Ovary (tissue), 10 donors: ENCODE measurements around the gene CADM4. TPM values are rescaled to one million over a fixed set of nuclear protein-coding genes. Genes with fewer than 3 reads are reported as not detected.
A peak's percentile ranks its signal among the peaks of the same experiment; 100 is the strongest.

Source experiments
- DNase-seq, 5 donors: peaks; one replicate each; pipeline ENCODE4 v3.0.0-alpha.2; 2019 to 2020
- H3K27ac ChIP-seq, 2 donors: fragments of 200-600 bp; one replicate each; pipeline versions ENCODE4 v1.5.1 to v1.8.0; 2019 to 2022
- H3K27me3 ChIP-seq: fragments of 200-600 bp; one replicate; pipeline ENCODE4 v1.8.0; 2022
- H3K36me3 ChIP-seq: fragments of 200-600 bp; sonication (generic); one replicate; pipeline ENCODE4 v1.5.1; 2019
- H3K4me1 ChIP-seq: one replicate; pipeline ENCODE4 v1.8.1; 2013; ENCODE audit warnings: mild to moderate bottlenecking, moderate library complexity; ENCODE audit not compliant: insufficient read depth
- H3K4me3 ChIP-seq: fragments of 200-600 bp; sonication (generic); one replicate; pipeline ENCODE4 v1.5.1; 2017
- H3K9me3 ChIP-seq, 2 donors: fragments of 200-600 bp in 1 of 2; sonication (generic) in 1 of 2; one replicate each; pipeline versions ENCODE4 v1.5.1 to v1.8.1; 2013 to 2019; ENCODE audit warnings: mild to moderate bottlenecking in 1 of 2, moderate library complexity in 1 of 2
- CTCF ChIP-seq, 3 donors: fragments of 450-650 bp in 2 of 3; fragments of 200-600 bp in 1 of 3; IDR thresholded peaks; one replicate each; pipeline versions ENCODE4 v1.5.1 to v1.8.0; 2016 to 2022; ENCODE audit warnings: antibody characterized with exemption in 3 of 3, mild to moderate bottlenecking in 1 of 3
- EP300 ChIP-seq: sonication (generic); formaldehyde crosslinking; IDR thresholded peaks from one replicate; pipeline ENCODE4 v1.6.1; 2017; ENCODE audit warnings: antibody characterized with exemption
- POLR2A ChIP-seq: fragments of 450-650 bp; IDR thresholded peaks from one replicate; pipeline ENCODE4 v1.6.1; 2017; ENCODE audit warnings: antibody characterized with exemption, mild to moderate bottlenecking, moderate library complexity
- WGBS, 3 donors: extraction: QIAGEN DNeasy Blood & Tissue Kit in 1 of 3; methylation state at CpG; one replicate each; pipeline versions ENCODE4 v1.1.5 to v1.1.7; 2013 to 2017; 5-methylcytosine and 5-hydroxymethylcytosine counted together
- intact Hi-C, 4 donors: fragments of 100-400 bp; cut with DNase I; formaldehyde crosslinking; loops; one replicate each; pipeline versions ENCODE4 v1.11.0 to v1.15.1; 2022 to 2023
- long read RNA-seq, 3 donors: library from polyadenylated mRNA in 2 of 3; unstranded in 2 of 3; transcript quantifications; one replicate each; pipeline ENCODE4 v2.0.0 and lab custom pipeline, GENCODE V29; 2021 to 2026
- polyA plus RNA-seq, 2 donors: library from polyadenylated mRNA; stranded (reverse); fragments of 200-250 nt in 1 of 2; fragments of 350-450 nt in 1 of 2; fragmentation: Illumina TruSeq in 1 of 2; extraction: RNeasy Lipid Tissue Mini Kit (QIAGEN cat#74804) in 1 of 2; gene quantifications; one replicate each; pipeline ENCODE4 v1.2.3, GENCODE V29; 2013 to 2014
- total RNA-seq, 7 donors: library from RNA; depleted of rRNA in 2 of 7; stranded (reverse); fragments of >200 nt in 2 of 7; fragmentation: NEBNext Ultra II Directional in 3 of 7; extraction: Animal tissue kit (Norgen Biotek cat#: 25700) in 3 of 7; gene quantifications; one replicate each; pipeline versions ENCODE4 v1.1.0 to v1.2.4, GENCODE V29; 2016 to 2023
- donor health status: DM: no; HTN: no; CAD: no; lungs with moderate emphysema.
- donor health status: DM: no; HTN: no; CAD: no.
- donor health status: Bipolar disorder and iron deficiency.
- donor health status: DM: yes; HTN: yes; CAD: no.
- donor health status: DM: no; HTN: no; CAD: no.
- donor health status: DM: yes; HTN: yes; CAD: no.

CADM4 gene
- total RNA-seq (10 to 100 TPM in 6 of 7 donors, 1 to 10 TPM in 1; 8.2 to 24.3 (median 11.3) TPM), polyA plus RNA-seq (10 to 100 TPM in 1 of 2 donors, 1 to 10 TPM in 1; 6.2 to 17.8 TPM)
- long read RNA-seq, donor 1, partial matches to known transcripts: 0 of 3 reads
- long read RNA-seq, donor 1, other reads (novel, unspliced or antisense): 1 of 3 reads
- long read RNA-seq, donor 2, partial matches to known transcripts: 0 of 2 reads
- long read RNA-seq, donor 2, other reads (novel, unspliced or antisense): 0 of 2 reads
- long read RNA-seq, donor 3, partial matches to known transcripts: 0 of 2 reads
- long read RNA-seq, donor 3, other reads (novel, unspliced or antisense): 0 of 2 reads

GRCh38 chr19:43639519-43640423, at the start of gene CADM4:
Gene CADM4, minus strand, starts transcription at chr19:43639850. Its CDS starts 60 bp downstream, at chr19:43639790.
- H3K4me1 ChIP-seq: peaks cover 6% of the 10 kb centered on the region
- intact Hi-C loops: no loop called here

GRCh38 chr19:43688059-43688701, 48.5 kb upstream of the CADM4 start:
- no peak for TF ChIP-seq CTCF (IDR thresholded peaks at IDR 0.05)
- TF ChIP-seq POLR2A: no peak

More at GRCh38 chr19:43639519-43640423, at the start of gene CADM4:
- H3K27me3 ChIP-seq: no peaks in the 10 kb centered on the region
- H3K4me3 ChIP-seq: peak within 1 kb of the TSS; percentile 61
- H3K27ac ChIP-seq: peak within 1 kb of the TSS in 1 of 2 donors; percentile 69
- 0 to 1% (median 1%) methylated on average over 54 to 109 of the region's 110 CpGs for WGBS, 3 donors
- H3K36me3 ChIP-seq: no peaks in the 10 kb centered on the region
- H3K9me3 ChIP-seq: no peaks in the 10 kb centered on the region
- no peak for TF ChIP-seq EP300
- TF ChIP-seq CTCF (IDR thresholded peaks at IDR 0.05): no peak
- no peak for TF ChIP-seq POLR2A
- DNase-seq: peak; percentile 37 to 65 (median 50)

GRCh38 chr19:43687660-43687997, 48.0 kb upstream of the CADM4 start:
- Histone ChIP-seq H3K36me3 (no peaks in the 10 kb centered on the region), H3K27me3 (no peaks in the 10 kb centered on the region), H3K4me3 (no peak overlapping the region), H3K9me3 (peaks cover 5 to 7% of the 10 kb centered on the region in 2 donors), H3K4me1 (no peaks in the 10 kb centered on the region), H3K27ac (no peak overlapping the region)
- DNase-seq: no peak
- 50 to 70% (median 56%) methylated on average over 1 of the region's 1 CpG for WGBS, 3 donors
- intact Hi-C loops: no loop called here
- TF ChIP-seq EP300: no peak
- TF ChIP-seq POLR2A: no peak

More at GRCh38 chr19:43688059-43688701, 48.5 kb upstream of the CADM4 start:
- Histone ChIP-seq H3K9me3 (peaks cover 5 to 7% of the 10 kb centered on the region in 2 donors), H3K27ac (no peak overlapping the region), H3K4me3 (no peak overlapping the region), H3K27me3 (no peaks in the 10 kb centered on the region), H3K36me3 (no peaks in the 10 kb centered on the region), H3K4me1 (no peaks in the 10 kb centered on the region)
- intact Hi-C loops: no loop called here
- DNase-seq: no peak
- 82 to 88% (median 85%) methylated on average over 10 of the region's 10 CpGs for WGBS, 3 donors

GRCh38 chr19:43684326-43684725, 44.7 kb upstream of the CADM4 start:
- 74 to 90% (median 88%) methylated on average over 1 of the region's 1 CpG for WGBS, 3 donors
- H3K27me3 ChIP-seq: no peaks in the 10 kb centered on the region
- no peak overlapping the region for H3K4me3 ChIP-seq
- no peaks in the 10 kb centered on the region for H3K4me1 ChIP-seq
- intact Hi-C loops: no loop called here
- TF ChIP-seq CTCF (IDR thresholded peaks at IDR 0.05) (no peak), POLR2A (no peak), EP300 (no peak)
- no peaks in the 10 kb centered on the region for H3K9me3 ChIP-seq
- DNase-seq: no peak
- no peak overlapping the region for H3K27ac ChIP-seq
- H3K36me3 ChIP-seq: no peaks in the 10 kb centered on the region
